Sigmoid colon (tissue), 4 donors: ENCODE results near the gene C14orf132.
A peak's percentile ranks its signal among the peaks of the same experiment; 100 is the strongest.

Experiments used
- CTCF ChIP-seq, 4 experiments: fragments of 450-650 bp in 3 of 4; fragments of 200-600 bp in 1 of 4; IDR thresholded peaks; one replicate each; pipeline ENCODE4 v1.5.1; 2016 to 2019; ENCODE audit warnings: antibody characterized with exemption in 4 of 4, mild to moderate bottlenecking in 3 of 4, moderate library complexity in 2 of 4
- EP300 ChIP-seq, 4 donors: sonication (generic); formaldehyde crosslinking; IDR thresholded peaks; one replicate each; pipeline ENCODE4 v1.6.1; 2017; ENCODE audit warnings: antibody characterized with exemption in 4 of 4
- POLR2AphosphoS5 ChIP-seq, 4 donors: sonication (generic); formaldehyde crosslinking; IDR thresholded peaks; one replicate each; pipeline ENCODE4 v1.6.1; 2017; ENCODE audit warnings: antibody characterized with exemption in 4 of 4

DNA sequence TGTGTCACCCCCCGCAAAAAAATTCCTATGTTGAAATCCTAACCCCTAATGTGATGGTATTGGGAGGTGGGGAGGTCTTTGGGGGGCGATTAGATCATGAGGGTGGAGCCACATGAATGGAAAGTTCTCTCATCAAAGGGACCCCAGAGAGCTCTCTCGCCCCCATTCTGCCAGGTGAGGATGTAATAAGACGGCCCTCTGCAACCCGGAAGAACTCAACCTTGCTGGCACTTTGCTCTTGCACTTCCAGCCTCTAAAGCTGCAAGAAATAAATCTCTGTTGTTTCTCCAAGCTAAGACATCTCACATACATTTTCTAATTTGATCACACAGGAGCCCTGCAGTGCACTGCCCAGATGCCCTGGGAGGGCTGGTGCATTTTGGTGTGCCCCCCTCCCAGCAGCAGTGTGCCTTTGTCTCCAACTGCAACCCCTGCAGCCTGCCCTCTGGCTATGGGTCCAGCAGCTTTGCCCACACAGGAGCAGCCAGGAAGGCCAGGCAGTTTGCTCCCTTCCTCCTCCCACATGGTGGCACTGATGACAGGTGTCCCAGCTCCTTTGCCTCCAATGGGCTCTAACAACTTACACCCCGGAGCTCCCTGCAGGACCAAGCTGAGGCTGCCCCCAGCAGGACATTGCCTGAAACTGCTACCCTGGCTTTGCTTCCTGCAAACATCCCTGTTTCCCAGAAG lies 59.3 kb downstream of the C14orf132 start:
- TF ChIP-seq CTCF (IDR thresholded peaks at IDR 0.05) (peak in 3 of 4 experiments; percentile 30 to 61 (median 58)), POLR2AphosphoS5 (IDR thresholded peaks at IDR 0.05) (no peak), EP300 (IDR thresholded peaks at IDR 0.05) (no peak)
